Gastrocnemius medialis (tissue), 4 donors: ENCODE results near the gene IL13.

Experiments used
- CTCF ChIP-seq, 5 experiments: fragments of 450-650 bp in 3 of 5; fragments of 200-600 bp in 2 of 5; sonication (generic) in 2 of 5; IDR thresholded peaks in 4 of 5; conservative IDR thresholded peaks in 1 of 5; 1 replicate in 4 of 5; 2 replicates in 1 of 5; pipeline ENCODE4 v1.5.1; 2016 to 2019; ENCODE audit warnings: antibody characterized with exemption in 5 of 5, mild to moderate bottlenecking in 3 of 5, moderate library complexity in 3 of 5
- POLR2A ChIP-seq, 2 donors: fragments of 450-650 bp; IDR thresholded peaks; one replicate each; pipeline ENCODE4 v1.6.1; 2017; ENCODE audit warnings: antibody characterized with exemption in 2 of 2, mild to moderate bottlenecking in 2 of 2, moderate library complexity in 2 of 2

DNA sequence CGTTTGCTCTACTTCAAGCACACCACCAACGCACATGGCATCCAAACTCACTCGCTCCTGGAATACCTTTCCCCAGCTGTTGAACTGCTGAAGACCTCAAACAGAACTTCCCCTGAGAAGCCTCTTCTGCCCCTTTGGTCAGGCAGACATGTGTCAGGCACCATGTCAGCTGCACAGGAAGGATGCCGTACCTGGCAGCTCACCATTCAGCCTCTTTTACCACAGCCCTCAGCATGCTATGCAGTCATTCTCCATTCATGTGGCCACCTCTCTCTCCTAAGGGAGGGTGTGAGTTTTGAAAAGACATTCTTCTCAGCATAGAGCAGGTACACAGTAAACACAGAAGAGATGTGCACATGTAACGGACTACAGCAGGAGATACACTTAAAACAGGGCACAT is 30.0 kb downstream of the IL13 start:
- TF ChIP-seq CTCF (IDR thresholded peaks at IDR 0.05 in 4 of 5, conservative IDR thresholded peaks at IDR 0.05 in 1 of 5) (no peak), POLR2A (IDR thresholded peaks at IDR 0.05) (no peak)
